Measurements from ENCODE around the gene ZNF792. TPM values are rescaled to one million over a fixed set of nuclear protein-coding genes. Genes with fewer than 3 reads are reported as not detected.
A peak's percentile ranks its signal among the peaks of the same experiment; 100 is the strongest.

The ZNF792 gene
- total RNA-seq, 4 donors from 2014 or later = 4.6 to 8.4 (median 6.4) TPM

DNA sequence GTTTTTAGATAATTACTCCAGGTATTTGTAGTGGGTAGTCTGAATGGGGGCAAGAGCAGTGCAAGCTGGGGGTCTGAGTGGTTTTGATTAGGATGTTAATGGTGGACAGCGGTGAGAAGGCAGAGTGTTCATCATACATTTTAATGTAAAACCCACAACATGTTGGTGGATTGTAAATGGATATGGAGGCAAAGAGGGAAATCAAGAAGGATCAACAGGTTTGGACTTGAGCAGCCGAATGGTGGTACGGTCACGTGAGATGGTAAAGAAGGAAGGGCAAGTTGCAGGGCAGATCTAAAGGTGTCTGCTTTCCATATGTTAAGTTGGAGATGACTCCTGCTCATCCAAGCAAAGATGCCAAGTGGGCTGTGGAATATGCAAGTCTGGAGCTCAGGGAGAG lies 27.8 kb downstream of the ZNF792 start:
- TF ChIP-seq POLR2AphosphoS5 (IDR thresholded peaks at IDR 0.05) = no peak
- TF ChIP-seq EP300 (IDR thresholded peaks at IDR 0.05) = no peak
- TF ChIP-seq POLR2A (IDR thresholded peaks at IDR 0.05; ENCODE audit: low read depth) = no peak
- TF ChIP-seq, protein P1, sequence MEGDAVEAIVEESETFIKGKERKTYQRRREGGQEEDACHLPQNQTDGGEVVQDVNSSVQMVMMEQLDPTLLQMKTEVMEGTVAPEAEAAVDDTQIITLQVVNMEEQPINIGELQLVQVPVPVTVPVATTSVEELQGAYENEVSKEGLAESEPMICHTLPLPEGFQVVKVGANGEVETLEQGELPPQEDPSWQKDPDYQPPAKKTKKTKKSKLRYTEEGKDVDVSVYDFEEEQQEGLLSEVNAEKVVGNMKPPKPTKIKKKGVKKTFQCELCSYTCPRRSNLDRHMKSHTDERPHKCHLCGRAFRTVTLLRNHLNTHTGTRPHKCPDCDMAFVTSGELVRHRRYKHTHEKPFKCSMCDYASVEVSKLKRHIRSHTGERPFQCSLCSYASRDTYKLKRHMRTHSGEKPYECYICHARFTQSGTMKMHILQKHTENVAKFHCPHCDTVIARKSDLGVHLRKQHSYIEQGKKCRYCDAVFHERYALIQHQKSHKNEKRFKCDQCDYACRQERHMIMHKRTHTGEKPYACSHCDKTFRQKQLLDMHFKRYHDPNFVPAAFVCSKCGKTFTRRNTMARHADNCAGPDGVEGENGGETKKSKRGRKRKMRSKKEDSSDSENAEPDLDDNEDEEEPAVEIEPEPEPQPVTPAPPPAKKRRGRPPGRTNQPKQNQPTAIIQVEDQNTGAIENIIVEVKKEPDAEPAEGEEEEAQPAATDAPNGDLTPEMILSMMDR (IDR thresholded peaks at IDR 0.05) = no peak
- WGBS = 95% methylated on average over 4 of the region's 4 CpGs
- H3K9me3 ChIP-seq = no peaks in the 10 kb centered on the region
- H3K4me1 ChIP-seq = no peaks in the 10 kb centered on the region
- H3K27ac ChIP-seq (replicated peaks in 1 of 4) = no peak overlapping the region
- no peak overlapping the region for H3K4me3 ChIP-seq
- no peaks in the 10 kb centered on the region for H3K27me3 ChIP-seq
- H3K36me3 ChIP-seq = peaks cover 25 to 80% (median 57%) of the 10 kb centered on the region in 4 donors
- intact Hi-C loops (cut with DNase I) = no loop called here
- DNase-seq (ENCODE audit: extremely low spot score) = no peak

DNA sequence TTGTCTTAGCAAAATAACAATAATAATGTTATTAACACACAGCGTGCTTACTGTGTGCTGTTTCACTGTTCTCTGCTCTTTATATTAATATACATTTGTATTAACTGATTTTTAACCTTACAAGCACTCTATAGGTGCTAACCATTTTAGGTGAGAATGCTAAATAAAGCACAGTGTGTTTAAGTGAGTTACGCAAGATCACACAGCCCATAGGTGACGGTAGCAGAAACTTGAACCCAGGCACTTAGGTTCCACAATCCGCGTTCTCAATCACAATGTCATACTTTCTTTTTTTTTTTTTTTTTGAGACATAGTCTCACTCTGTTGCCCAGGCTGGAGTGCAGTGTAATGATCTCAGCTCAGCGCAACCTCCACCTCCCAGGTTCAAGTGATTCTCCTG lies 31.5 kb downstream of the ZNF792 start:
- DNase-seq (ENCODE audit: extremely low spot score) = no peak
- intact Hi-C loops (cut with DNase I) = no loop called here
- Histone ChIP-seq H3K27me3 (no peaks in the 10 kb centered on the region), H3K27ac (replicated peaks in 1 of 4) (no peak overlapping the region), H3K4me1 (peaks cover 5 to 10% (median 9%) of the 10 kb centered on the region in 4 donors), H3K9me3 (no peaks in the 10 kb centered on the region), H3K4me3 (no peak overlapping the region), H3K36me3 (peaks cover 19 to 77% (median 54%) of the 10 kb centered on the region in 4 donors)
- WGBS = 98% methylated on average over 6 of the region's 6 CpGs
- no peak for TF ChIP-seq EP300 (IDR thresholded peaks at IDR 0.05)
- no peak for TF ChIP-seq POLR2AphosphoS5 (IDR thresholded peaks at IDR 0.05)
- TF ChIP-seq, protein P1 (IDR thresholded peaks at IDR 0.05) = no peak

DNA sequence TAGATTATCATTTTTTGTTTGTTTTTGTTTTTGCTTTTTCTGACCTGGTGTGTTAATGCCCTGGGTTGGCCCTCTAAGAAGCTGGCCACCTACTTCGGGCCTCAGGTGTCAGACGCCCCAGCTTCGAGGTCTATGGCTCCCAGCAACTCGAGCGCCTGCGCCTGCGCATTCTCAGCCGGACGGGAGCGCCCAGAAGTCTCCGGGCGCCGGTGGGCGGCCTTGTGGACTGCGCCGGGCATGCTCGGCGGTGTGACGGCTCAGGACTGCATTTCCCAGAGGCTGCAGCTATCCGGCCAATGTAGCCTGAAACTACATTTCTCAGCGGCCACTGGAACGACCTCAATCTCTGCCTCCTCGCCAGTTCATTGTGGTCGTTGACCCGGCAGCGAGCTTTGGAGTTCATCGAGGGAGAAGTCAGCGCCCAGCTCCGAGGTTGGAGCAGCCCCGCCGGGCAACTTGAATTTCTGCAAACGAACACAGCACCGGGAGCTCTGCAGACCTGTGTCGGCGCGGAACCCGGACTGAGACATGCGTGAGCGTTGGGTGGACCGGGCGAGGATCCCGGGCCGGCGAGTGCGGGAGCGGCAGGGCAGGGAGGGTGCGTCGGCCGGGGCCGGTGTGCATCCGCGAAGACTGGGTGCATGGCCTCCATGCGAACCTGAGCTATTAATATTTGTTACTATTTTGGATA lies 37.2 kb downstream of the ZNF792 start, which contains the start of gene ZNF30:
Gene ZNF30 (plus strand): TSS at position 219 of the 691 bp plus-strand sequence. CDS start 3,045 bp downstream, outside the sequence.
- DNase-seq (ENCODE audit: extremely low spot score) = peak; percentile 93
- under 1% methylated on average over 44 of the region's 53 CpGs for WGBS
- no peaks in the 10 kb centered on the region for H3K27me3 ChIP-seq
- peak within 1 kb of the TSS; percentile 73 to 87 (median 82) for H3K27ac ChIP-seq (replicated peaks in 1 of 4)
- peaks cover 0 to 21% (median 10%) of the 10 kb centered on the region in 4 donors for H3K36me3 ChIP-seq
- H3K4me1 ChIP-seq = peaks cover 7 to 18% (median 14%) of the 10 kb centered on the region in 4 donors
- H3K4me3 ChIP-seq = peak within 1 kb of the TSS; percentile 65 to 82 (median 75)
- TF ChIP-seq POLR2A (IDR thresholded peaks at IDR 0.05; ENCODE audit: low read depth) (no peak), EP300 (IDR thresholded peaks at IDR 0.05) (no peak), POLR2AphosphoS5 (IDR thresholded peaks at IDR 0.05) (peak; percentile 69 to 89)
- TF ChIP-seq, protein P1 (IDR thresholded peaks at IDR 0.05) = peak in 2 of 3 experiments; percentile 2 to 21
- H3K9me3 ChIP-seq = no peaks in the 10 kb centered on the region
- intact Hi-C loops (cut with DNase I) = no loop called here

DNA sequence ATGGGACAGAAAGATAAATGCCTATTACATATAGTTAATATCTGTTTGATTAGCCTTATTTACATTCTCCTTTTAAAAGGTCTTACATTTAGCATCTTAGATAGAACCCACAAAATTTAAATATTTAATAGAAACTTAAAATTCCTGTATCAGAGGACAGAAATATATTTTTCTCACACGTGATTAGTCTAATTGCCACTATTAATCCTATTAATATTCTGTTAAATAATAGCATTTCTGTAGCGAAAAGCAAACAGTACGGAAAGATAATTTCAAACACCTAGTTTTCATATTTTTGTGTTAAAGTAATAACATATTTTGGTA lies 37.7 kb downstream of the ZNF792 start:
- H3K27me3 ChIP-seq = no peaks in the 10 kb centered on the region
- 70% methylated on average over 3 of the region's 3 CpGs for WGBS
- peak overlapping the region; percentile 65 to 82 (median 75) for H3K4me3 ChIP-seq
- H3K36me3 ChIP-seq = peaks cover 0 to 16% (median 6%) of the 10 kb centered on the region in 4 donors
- H3K9me3 ChIP-seq = no peaks in the 10 kb centered on the region
- H3K27ac ChIP-seq (replicated peaks in 1 of 4) = peak overlapping the region; percentile 73 to 87 (median 82)
- DNase-seq (ENCODE audit: extremely low spot score) = no peak
- TF ChIP-seq POLR2A (IDR thresholded peaks at IDR 0.05; ENCODE audit: low read depth) (no peak), EP300 (IDR thresholded peaks at IDR 0.05) (no peak), POLR2AphosphoS5 (IDR thresholded peaks at IDR 0.05) (no peak)
- TF ChIP-seq, protein P1 (IDR thresholded peaks at IDR 0.05) = no peak
- peaks cover 7 to 18% (median 14%) of the 10 kb centered on the region in 4 donors for H3K4me1 ChIP-seq
- intact Hi-C loops (cut with DNase I) = no loop called here
